ENCODE data around the gene TASOR2.

TASOR2 gene

DNA sequence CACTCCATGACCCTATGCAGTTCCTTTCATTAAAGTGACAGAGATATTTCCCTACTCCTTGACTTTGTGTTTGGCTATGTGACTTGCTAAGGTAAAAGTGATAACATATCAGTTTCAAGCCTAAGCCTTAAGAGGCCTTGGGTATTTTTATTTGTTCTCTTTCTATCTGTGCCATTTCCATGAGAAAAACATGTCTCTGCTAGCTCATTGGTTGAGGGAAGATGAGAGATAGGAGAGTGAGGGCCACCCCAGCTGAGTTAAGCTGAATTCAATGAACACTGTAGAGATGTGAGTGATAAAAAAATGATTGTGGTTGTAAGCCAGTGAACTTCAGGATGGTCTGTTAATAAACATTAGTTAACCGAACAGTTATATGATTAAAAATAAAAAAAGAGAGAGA is 13.4 kb downstream of the TASOR2 start:
- no peaks in the 10 kb centered on the region for H3K9me3 ChIP-seq (ENCODE audit: insufficient read depth, low read length)
- peaks cover 55% of the 10 kb centered on the region for H4K20me1 ChIP-seq (ENCODE audit: insufficient read depth, low read length)
- peaks cover 100% of the 10 kb centered on the region for H3K79me2 ChIP-seq (ENCODE audit: low read length)
- H3K4me3 ChIP-seq (ENCODE audit: low read length), result no peak overlapping the region
- no peak overlapping the region for H3K4me2 ChIP-seq (ENCODE audit: low read length)
- no peaks in the 10 kb centered on the region for H3K27me3 ChIP-seq (ENCODE audit: low read depth, low read length)
- no peak overlapping the region for H3K9ac ChIP-seq (ENCODE audit: low read length)
- no peak overlapping the region for H3K27ac ChIP-seq (ENCODE audit: low read length)
- no peaks in the 10 kb centered on the region for H3K36me3 ChIP-seq (replicated peaks; ENCODE audit: low read depth, low read length)
- TF ChIP-seq CTCF (IDR thresholded peaks at IDR 0.05; ENCODE audit: low read depth, low read length), result no peak
- TF ChIP-seq EZH2phosphoT487 (IDR thresholded peaks at IDR 0.05; ENCODE audit: low read depth), result no peak
- peaks cover 20% of the 10 kb centered on the region for H3K4me1 ChIP-seq (ENCODE audit: low read length)
- no peak overlapping the region for H2AFZ ChIP-seq (ENCODE audit: low read depth, low read length)

- Histone ChIP-seq H3K9ac (ENCODE audit: low read length) (no peak overlapping the region), H3K4me2 (ENCODE audit: low read length) (no peak overlapping the region), H3K79me2 (ENCODE audit: low read length) (peaks cover 96% of the 10 kb centered on the region), H3K36me3 (replicated peaks; ENCODE audit: low read depth, low read length) (no peaks in the 10 kb centered on the region), H4K20me1 (ENCODE audit: insufficient read depth, low read length) (peaks cover 13% of the 10 kb centered on the region; the same call in 1 of the 2 replicates), H2AFZ (ENCODE audit: low read depth, low read length) (no peak overlapping the region), H3K4me3 (ENCODE audit: low read length) (no peak overlapping the region), H3K27ac (ENCODE audit: low read length) (no peak overlapping the region), H3K27me3 (ENCODE audit: low read depth, low read length) (no peaks in the 10 kb centered on the region), H3K9me3 (ENCODE audit: insufficient read depth, low read length) (no peaks in the 10 kb centered on the region), H3K4me1 (ENCODE audit: low read length) (peaks cover 21% of the 10 kb centered on the region)
- TF ChIP-seq CTCF (IDR thresholded peaks at IDR 0.05; ENCODE audit: low read depth, low read length) (no peak), EZH2phosphoT487 (IDR thresholded peaks at IDR 0.05; ENCODE audit: low read depth) (no peak)
Measured at GRCh38 chr10:5708356-5708755, 23.7 kb downstream of the TASOR2 start.

GRCh38 chr10:5709865-5710264 is 25.2 kb downstream of the TASOR2 start:
- no peaks in the 10 kb centered on the region for H3K27me3 ChIP-seq (ENCODE audit: low read depth, low read length)
- no peak overlapping the region for H3K4me3 ChIP-seq (ENCODE audit: low read length)
- no peak overlapping the region for H2AFZ ChIP-seq (ENCODE audit: low read depth, low read length)
- H3K4me2 ChIP-seq (ENCODE audit: low read length), result peak overlapping the region; percentile 84
- TF ChIP-seq EZH2phosphoT487 (IDR thresholded peaks at IDR 0.05; ENCODE audit: low read depth) (no peak), CTCF (IDR thresholded peaks at IDR 0.05; ENCODE audit: low read depth, low read length) (no peak)
- no peaks in the 10 kb centered on the region for H3K36me3 ChIP-seq (replicated peaks; ENCODE audit: low read depth, low read length)
- H3K27ac ChIP-seq (ENCODE audit: low read length), result no peak overlapping the region
- H3K9ac ChIP-seq (ENCODE audit: low read length), result no peak overlapping the region
- no peaks in the 10 kb centered on the region for H3K9me3 ChIP-seq (ENCODE audit: insufficient read depth, low read length)
- peaks cover 13% of the 10 kb centered on the region; the same call in 1 of the 2 replicates for H4K20me1 ChIP-seq (ENCODE audit: insufficient read depth, low read length)
- peaks cover 93% of the 10 kb centered on the region for H3K79me2 ChIP-seq (ENCODE audit: low read length)
- peaks cover 21% of the 10 kb centered on the region for H3K4me1 ChIP-seq (ENCODE audit: low read length)

DNA sequence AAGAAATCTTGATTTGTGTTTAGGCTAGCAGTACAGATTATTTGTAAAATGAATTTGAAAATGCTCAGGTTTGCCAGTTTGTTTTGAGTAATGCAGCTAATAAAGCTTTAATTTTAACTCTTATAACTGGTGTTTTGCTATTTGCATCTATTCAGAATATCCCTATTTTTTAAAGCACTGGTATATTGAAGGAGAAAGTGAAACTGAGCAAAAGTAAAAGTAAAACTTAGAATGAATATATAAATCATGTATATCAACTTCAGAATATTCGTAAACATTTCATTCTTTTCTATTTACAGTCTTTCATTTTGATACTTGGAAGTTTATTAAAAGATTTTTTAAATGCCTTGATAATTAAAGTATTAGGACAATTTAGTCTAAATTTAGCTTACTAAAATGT is 26.2 kb downstream of the TASOR2 start:
- H2AFZ ChIP-seq (ENCODE audit: low read depth, low read length), result no peak overlapping the region
- no peak overlapping the region for H3K27ac ChIP-seq (ENCODE audit: low read length)
- peak overlapping the region; percentile 59 for H3K4me3 ChIP-seq (ENCODE audit: low read length)
- TF ChIP-seq EZH2phosphoT487 (IDR thresholded peaks at IDR 0.05; ENCODE audit: low read depth) (no peak), CTCF (IDR thresholded peaks at IDR 0.05; ENCODE audit: low read depth, low read length) (no peak)
- peaks cover 21% of the 10 kb centered on the region for H3K4me1 ChIP-seq (ENCODE audit: low read length)
- H3K9me3 ChIP-seq (ENCODE audit: insufficient read depth, low read length), result no peaks in the 10 kb centered on the region
- H3K36me3 ChIP-seq (replicated peaks; ENCODE audit: low read depth, low read length), result no peaks in the 10 kb centered on the region
- H3K4me2 ChIP-seq (ENCODE audit: low read length), result peak overlapping the region; percentile 84
- H4K20me1 ChIP-seq (ENCODE audit: insufficient read depth, low read length), result peaks cover 13% of the 10 kb centered on the region; the same call in 1 of the 2 replicates
- no peaks in the 10 kb centered on the region for H3K27me3 ChIP-seq (ENCODE audit: low read depth, low read length)
- peaks cover 89% of the 10 kb centered on the region for H3K79me2 ChIP-seq (ENCODE audit: low read length)
- peak overlapping the region; percentile 31; the same call in 1 of the 2 replicates for H3K9ac ChIP-seq (ENCODE audit: low read length)
